K562 (cell line): ENCODE data around the gene BCL7B. TPM values are rescaled to one million over a fixed set of nuclear protein-coding genes. Genes with fewer than 3 reads are reported as not detected.

Source experiments
- EWSR1 ChIP-seq: fragments of 450-650 bp; IDR thresholded peaks from 2 replicates; pipeline ENCODE4 v1.6.1; 2018; ENCODE audit warnings: borderline replicate concordance, mild to moderate bottlenecking, low read depth, moderate library complexity; ENCODE audit not compliant: partially characterized antibody
- GABPB1 ChIP-seq: sonication (generic); formaldehyde crosslinking; IDR thresholded peaks from 2 replicates; pipeline ENCODE4 v1.8.0; 2022; ENCODE audit warnings: mild to moderate bottlenecking, missing genetic modification reagents
- GTF2A2 ChIP-seq: IDR thresholded peaks from 2 replicates; pipeline ENCODE4 v1.6.1; 2016; ENCODE audit warnings: mild to moderate bottlenecking, missing genetic modification characterization, missing compliant biosample characterization
- MAFK ChIP-seq: IDR thresholded peaks from 2 replicates; pipeline ENCODE4 v1.6.1; 2011; ENCODE audit warnings: low read length, improper control_type of control experiment
- MYNN ChIP-seq, 2 experiments: sonication (generic); formaldehyde crosslinking in 1 of 2; IDR thresholded peaks; 2 replicates each; pipeline versions ENCODE4 v1.5.0 to v1.6.1; 2016 to 2020; ENCODE audit warnings: antibody characterized with exemption in 1 of 2, missing genetic modification reagents in 1 of 2
- NBN ChIP-seq: fragments of 450-650 bp; IDR thresholded peaks from 2 replicates; pipeline ENCODE4 v1.6.1; 2016; ENCODE audit warnings: low read depth, mild to moderate bottlenecking
- NCOA2 ChIP-seq, 2 experiments: fragments of 450-650 bp; IDR thresholded peaks; 2 replicates each; pipeline ENCODE4 v1.6.1; 2018; ENCODE audit warnings: mild to moderate bottlenecking in 2 of 2, moderate library complexity in 1 of 2; ENCODE audit not compliant: partially characterized antibody in 2 of 2
- TAF9B ChIP-seq: fragments of 450-650 bp; IDR thresholded peaks from 2 replicates; pipeline ENCODE4 v1.6.1; 2018; ENCODE audit warnings: mild to moderate bottlenecking; ENCODE audit not compliant: partially characterized antibody
- ZNF224 ChIP-seq: sonication (generic); formaldehyde crosslinking; IDR thresholded peaks from 2 replicates; pipeline ENCODE4 v1.8.0; 2022; ENCODE audit warnings: mild to moderate bottlenecking, missing genetic modification reagents
- ZZZ3 ChIP-seq: fragments of 450-650 bp; IDR thresholded peaks from 2 replicates; pipeline ENCODE4 v1.6.1; 2016; ENCODE audit warnings: antibody characterized with exemption, mild to moderate bottlenecking, moderate library complexity
- polyA plus RNA-seq, 8 experiments: library from polyadenylated mRNA; depleted of rRNA in 4 of 8; stranded (reverse) in 5 of 8; unstranded in 3 of 8; fragments of >200 nt; fragmentation: Nextera tagmentation in 2 of 8; fragmentation: Illumina TruSeq in 1 of 8; extraction: Ambion mirVana in 2 of 8; extraction: Trizol in 1 of 8; gene quantifications; 2 replicates each; pipeline versions ENCODE4 v1.2.1 to v1.2.3, GENCODE V29; 2011 to 2014; ENCODE audit warnings: inconsistent platforms in 1 of 8, missing spikeins in 1 of 8
- total RNA-seq, 7 experiments: library from RNA; depleted of rRNA in 6 of 7; stranded (reverse); fragments of >200 nt in 6 of 7; fragmentation: Illumina TruSeq in 2 of 7; extraction: Trizol in 2 of 7; gene quantifications; 2 replicates each; pipeline versions ENCODE4 v1.2.1 to v1.2.3, GENCODE V29; 2011 to 2021; ENCODE audit warnings: low replicate concordance in 1 of 7
- TF ChIP-seq, protein P1 (sequence below): fragments of 450-650 bp; IDR thresholded peaks from 2 replicates; pipeline ENCODE4 v1.7.0; 2016; ENCODE audit warnings: borderline replicate concordance
- TF ChIP-seq, protein P2 (sequence below), 2 experiments: fragments of 450-650 bp; formaldehyde crosslinking in 1 of 2; IDR thresholded peaks; 2 replicates each; pipeline versions ENCODE4 v1.4.0 to v1.6.1; 2014 to 2020; ENCODE audit warnings: mild to moderate bottlenecking in 2 of 2, borderline replicate concordance in 1 of 2, low read depth in 1 of 2
- TF ChIP-seq, protein P3 (sequence below): sonication (generic); formaldehyde crosslinking; IDR thresholded peaks from 2 replicates; pipeline ENCODE4 v1.8.0; 2022; ENCODE audit warnings: mild to moderate bottlenecking, low read depth, missing genetic modification reagents
- TF ChIP-seq, protein P4 (sequence below): IDR thresholded peaks from 2 replicates; pipeline ENCODE4 v1.6.1; 2011; ENCODE audit not compliant: insufficient read length; ENCODE audit errors: extremely low read depth
- TF ChIP-seq, protein P5 (sequence below): sonication (generic); formaldehyde crosslinking; IDR thresholded peaks from 2 replicates; pipeline ENCODE4 v1.8.0; 2022; ENCODE audit warnings: mild to moderate bottlenecking, missing genetic modification reagents

BCL7B gene
- total and polyA plus RNA-seq, 9 of the 15 experiments (the other 6 are each of a cell fraction or from before 2014, with no cell fraction given), result 10.0 to 73.2 (median 32.9) TPM

DNA sequence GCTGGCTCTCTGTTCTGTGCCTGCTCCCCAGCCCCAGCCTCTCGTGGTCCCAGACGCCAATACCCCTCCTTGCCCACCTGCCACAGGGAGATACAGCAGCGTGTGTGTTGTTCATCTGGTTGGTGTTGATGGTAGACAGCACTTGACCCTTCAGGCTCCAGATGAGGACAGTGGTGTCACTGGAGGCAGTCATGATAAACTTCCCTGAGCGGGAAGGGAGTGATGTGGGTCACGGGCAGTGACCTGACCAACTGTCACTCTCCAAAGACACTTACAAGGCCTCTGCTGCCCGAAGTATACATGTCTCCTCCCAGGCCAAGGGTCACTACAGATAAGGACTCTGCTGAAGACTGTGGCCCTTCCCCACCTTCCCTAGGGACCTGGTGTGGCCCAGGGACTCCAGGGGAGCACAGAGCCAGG lies 15.3 kb upstream of the BCL7B start (continued):
- TF ChIP-seq TAF9B (no peak), MAFK (no peak), GABPB1 (CRISPR knock-in tag) (no peak), NCOA2 (IDR thresholded peaks at IDR 0.05; ENCODE audit: partially characterized antibody in 2 of 2) (no peak), ZNF224 (no peak), GTF2A2 (tag) (no peak), NBN (peak; percentile 74; the same call in 1 of the 2 replicates), EWSR1 (no peak), MYNN (IDR thresholded peaks at IDR 0.05) (peak; percentile 74; the same call in 1 of the 2 replicates), MYNN (CRISPR knock-in tag; IDR thresholded peaks at IDR 0.05) (no peak), ZZZ3 (no peak)
- TF ChIP-seq, protein P1, sequence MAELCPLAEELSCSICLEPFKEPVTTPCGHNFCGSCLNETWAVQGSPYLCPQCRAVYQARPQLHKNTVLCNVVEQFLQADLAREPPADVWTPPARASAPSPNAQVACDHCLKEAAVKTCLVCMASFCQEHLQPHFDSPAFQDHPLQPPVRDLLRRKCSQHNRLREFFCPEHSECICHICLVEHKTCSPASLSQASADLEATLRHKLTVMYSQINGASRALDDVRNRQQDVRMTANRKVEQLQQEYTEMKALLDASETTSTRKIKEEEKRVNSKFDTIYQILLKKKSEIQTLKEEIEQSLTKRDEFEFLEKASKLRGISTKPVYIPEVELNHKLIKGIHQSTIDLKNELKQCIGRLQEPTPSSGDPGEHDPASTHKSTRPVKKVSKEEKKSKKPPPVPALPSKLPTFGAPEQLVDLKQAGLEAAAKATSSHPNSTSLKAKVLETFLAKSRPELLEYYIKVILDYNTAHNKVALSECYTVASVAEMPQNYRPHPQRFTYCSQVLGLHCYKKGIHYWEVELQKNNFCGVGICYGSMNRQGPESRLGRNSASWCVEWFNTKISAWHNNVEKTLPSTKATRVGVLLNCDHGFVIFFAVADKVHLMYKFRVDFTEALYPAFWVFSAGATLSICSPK, result no peak
- TF ChIP-seq, protein P2, sequence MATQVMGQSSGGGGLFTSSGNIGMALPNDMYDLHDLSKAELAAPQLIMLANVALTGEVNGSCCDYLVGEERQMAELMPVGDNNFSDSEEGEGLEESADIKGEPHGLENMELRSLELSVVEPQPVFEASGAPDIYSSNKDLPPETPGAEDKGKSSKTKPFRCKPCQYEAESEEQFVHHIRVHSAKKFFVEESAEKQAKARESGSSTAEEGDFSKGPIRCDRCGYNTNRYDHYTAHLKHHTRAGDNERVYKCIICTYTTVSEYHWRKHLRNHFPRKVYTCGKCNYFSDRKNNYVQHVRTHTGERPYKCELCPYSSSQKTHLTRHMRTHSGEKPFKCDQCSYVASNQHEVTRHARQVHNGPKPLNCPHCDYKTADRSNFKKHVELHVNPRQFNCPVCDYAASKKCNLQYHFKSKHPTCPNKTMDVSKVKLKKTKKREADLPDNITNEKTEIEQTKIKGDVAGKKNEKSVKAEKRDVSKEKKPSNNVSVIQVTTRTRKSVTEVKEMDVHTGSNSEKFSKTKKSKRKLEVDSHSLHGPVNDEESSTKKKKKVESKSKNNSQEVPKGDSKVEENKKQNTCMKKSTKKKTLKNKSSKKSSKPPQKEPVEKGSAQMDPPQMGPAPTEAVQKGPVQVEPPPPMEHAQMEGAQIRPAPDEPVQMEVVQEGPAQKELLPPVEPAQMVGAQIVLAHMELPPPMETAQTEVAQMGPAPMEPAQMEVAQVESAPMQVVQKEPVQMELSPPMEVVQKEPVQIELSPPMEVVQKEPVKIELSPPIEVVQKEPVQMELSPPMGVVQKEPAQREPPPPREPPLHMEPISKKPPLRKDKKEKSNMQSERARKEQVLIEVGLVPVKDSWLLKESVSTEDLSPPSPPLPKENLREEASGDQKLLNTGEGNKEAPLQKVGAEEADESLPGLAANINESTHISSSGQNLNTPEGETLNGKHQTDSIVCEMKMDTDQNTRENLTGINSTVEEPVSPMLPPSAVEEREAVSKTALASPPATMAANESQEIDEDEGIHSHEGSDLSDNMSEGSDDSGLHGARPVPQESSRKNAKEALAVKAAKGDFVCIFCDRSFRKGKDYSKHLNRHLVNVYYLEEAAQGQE (IDR thresholded peaks at IDR 0.05; ENCODE audit: borderline replicate concordance), result peak; percentile 19
- TF ChIP-seq, protein P2 (CRISPR knock-in tag; IDR thresholded peaks at IDR 0.05; ENCODE audit: low read depth), result no peak
- TF ChIP-seq, protein P3, sequence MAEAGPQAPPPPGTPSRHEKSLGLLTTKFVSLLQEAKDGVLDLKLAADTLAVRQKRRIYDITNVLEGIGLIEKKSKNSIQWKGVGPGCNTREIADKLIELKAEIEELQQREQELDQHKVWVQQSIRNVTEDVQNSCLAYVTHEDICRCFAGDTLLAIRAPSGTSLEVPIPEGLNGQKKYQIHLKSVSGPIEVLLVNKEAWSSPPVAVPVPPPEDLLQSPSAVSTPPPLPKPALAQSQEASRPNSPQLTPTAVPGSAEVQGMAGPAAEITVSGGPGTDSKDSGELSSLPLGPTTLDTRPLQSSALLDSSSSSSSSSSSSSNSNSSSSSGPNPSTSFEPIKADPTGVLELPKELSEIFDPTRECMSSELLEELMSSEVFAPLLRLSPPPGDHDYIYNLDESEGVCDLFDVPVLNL (CRISPR knock-in tag), result no peak
- TF ChIP-seq, protein P4, sequence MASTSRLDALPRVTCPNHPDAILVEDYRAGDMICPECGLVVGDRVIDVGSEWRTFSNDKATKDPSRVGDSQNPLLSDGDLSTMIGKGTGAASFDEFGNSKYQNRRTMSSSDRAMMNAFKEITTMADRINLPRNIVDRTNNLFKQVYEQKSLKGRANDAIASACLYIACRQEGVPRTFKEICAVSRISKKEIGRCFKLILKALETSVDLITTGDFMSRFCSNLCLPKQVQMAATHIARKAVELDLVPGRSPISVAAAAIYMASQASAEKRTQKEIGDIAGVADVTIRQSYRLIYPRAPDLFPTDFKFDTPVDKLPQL, result no peak
- TF ChIP-seq, protein P5, sequence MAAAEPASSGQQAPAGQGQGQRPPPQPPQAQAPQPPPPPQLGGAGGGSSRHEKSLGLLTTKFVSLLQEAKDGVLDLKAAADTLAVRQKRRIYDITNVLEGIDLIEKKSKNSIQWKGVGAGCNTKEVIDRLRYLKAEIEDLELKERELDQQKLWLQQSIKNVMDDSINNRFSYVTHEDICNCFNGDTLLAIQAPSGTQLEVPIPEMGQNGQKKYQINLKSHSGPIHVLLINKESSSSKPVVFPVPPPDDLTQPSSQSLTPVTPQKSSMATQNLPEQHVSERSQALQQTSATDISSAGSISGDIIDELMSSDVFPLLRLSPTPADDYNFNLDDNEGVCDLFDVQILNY (CRISPR knock-in tag), result no peak
